Measurements from ENCODE around the gene MAGEE1. TPM values are rescaled to one million over a fixed set of nuclear protein-coding genes. Genes with fewer than 3 reads are reported as not detected.

Gene MAGEE1
- total and polyA plus RNA-seq, 2 experiments from 2014 or later, result 0.52 to 1.7 TPM

GRCh38 chrX:76434103-76434741, 6.7 kb downstream of the MAGEE1 start:
- H3K9me2 ChIP-seq (replicated peaks; ENCODE audit: insufficient read depth), result no peaks in the 10 kb centered on the region
- no peak overlapping the region for H3K4me3 ChIP-seq
- TF ChIP-seq EZH2phosphoT487 (IDR thresholded peaks at IDR 0.05; ENCODE audit: low read depth, severe bottlenecking, unreplicated experiment) (no peak), EZH2 (IDR thresholded peaks at IDR 0.05; ENCODE audit: borderline replicate concordance) (no peak)
- TF ChIP-seq, protein P1, sequence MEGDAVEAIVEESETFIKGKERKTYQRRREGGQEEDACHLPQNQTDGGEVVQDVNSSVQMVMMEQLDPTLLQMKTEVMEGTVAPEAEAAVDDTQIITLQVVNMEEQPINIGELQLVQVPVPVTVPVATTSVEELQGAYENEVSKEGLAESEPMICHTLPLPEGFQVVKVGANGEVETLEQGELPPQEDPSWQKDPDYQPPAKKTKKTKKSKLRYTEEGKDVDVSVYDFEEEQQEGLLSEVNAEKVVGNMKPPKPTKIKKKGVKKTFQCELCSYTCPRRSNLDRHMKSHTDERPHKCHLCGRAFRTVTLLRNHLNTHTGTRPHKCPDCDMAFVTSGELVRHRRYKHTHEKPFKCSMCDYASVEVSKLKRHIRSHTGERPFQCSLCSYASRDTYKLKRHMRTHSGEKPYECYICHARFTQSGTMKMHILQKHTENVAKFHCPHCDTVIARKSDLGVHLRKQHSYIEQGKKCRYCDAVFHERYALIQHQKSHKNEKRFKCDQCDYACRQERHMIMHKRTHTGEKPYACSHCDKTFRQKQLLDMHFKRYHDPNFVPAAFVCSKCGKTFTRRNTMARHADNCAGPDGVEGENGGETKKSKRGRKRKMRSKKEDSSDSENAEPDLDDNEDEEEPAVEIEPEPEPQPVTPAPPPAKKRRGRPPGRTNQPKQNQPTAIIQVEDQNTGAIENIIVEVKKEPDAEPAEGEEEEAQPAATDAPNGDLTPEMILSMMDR (IDR thresholded peaks at IDR 0.05; ENCODE audit: poor library complexity), result no peak
- WGBS (ENCODE audit: low lambda C conversion rate, missing lambda C conversion rate), result 76% methylated on average over 3 of the region's 3 CpGs
- DNase-seq (ENCODE audit: low spot score), result no peak
- no peaks in the 10 kb centered on the region for H3K4me1 ChIP-seq (ENCODE audit: insufficient read depth)
- no peaks in the 10 kb centered on the region for H3K36me3 ChIP-seq (replicated peaks; ENCODE audit: insufficient read depth, low read depth)
- no peak overlapping the region for H3K4me2 ChIP-seq
- H3K27me3 ChIP-seq, result no peaks in the 10 kb centered on the region
- no peak overlapping the region for H3K27ac ChIP-seq
- no peak overlapping the region for H2AFZ ChIP-seq
- H3K9me3 ChIP-seq (ENCODE audit: low read depth), result no peaks in the 10 kb centered on the region
- H3K79me2 ChIP-seq, result no peaks in the 10 kb centered on the region
- no peaks in the 10 kb centered on the region for H4K20me1 ChIP-seq (ENCODE audit: insufficient read depth, poor library complexity, severe bottlenecking)

DNA sequence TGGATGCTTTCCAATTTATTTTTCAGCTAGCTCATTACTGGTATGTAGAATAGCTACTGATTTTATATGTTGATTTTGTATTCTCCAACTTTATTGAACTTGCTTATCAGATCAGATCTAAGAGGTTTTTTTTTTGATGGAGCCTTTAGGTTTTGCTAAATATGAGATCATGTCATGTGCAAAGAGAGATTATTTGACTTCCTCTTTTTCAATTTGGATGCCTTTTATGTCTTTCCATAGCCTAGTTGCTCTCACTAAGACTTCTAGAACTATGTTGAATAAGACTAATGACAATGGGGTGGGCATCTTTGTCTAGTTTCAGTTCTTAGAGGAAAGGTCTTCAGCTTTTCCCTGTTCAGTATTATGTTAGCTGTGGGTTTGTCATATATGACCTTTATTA, 11.7 kb downstream of the MAGEE1 start:
- no peak overlapping the region for H3K27ac ChIP-seq
- H3K27me3 ChIP-seq, result no peaks in the 10 kb centered on the region
- H3K9me2 ChIP-seq (replicated peaks; ENCODE audit: insufficient read depth), result no peaks in the 10 kb centered on the region
- H4K20me1 ChIP-seq (ENCODE audit: insufficient read depth, poor library complexity, severe bottlenecking), result no peaks in the 10 kb centered on the region
- no peak for TF ChIP-seq EZH2phosphoT487 (IDR thresholded peaks at IDR 0.05; ENCODE audit: low read depth, severe bottlenecking, unreplicated experiment)
- TF ChIP-seq, protein P1 (IDR thresholded peaks at IDR 0.05; ENCODE audit: poor library complexity), result no peak
- no peak overlapping the region for H2AFZ ChIP-seq
- no peaks in the 10 kb centered on the region for H3K4me1 ChIP-seq (ENCODE audit: insufficient read depth)
- H3K36me3 ChIP-seq (replicated peaks; ENCODE audit: insufficient read depth, low read depth), result no peaks in the 10 kb centered on the region
- no peaks in the 10 kb centered on the region for H3K9me3 ChIP-seq (ENCODE audit: low read depth)
- no peaks in the 10 kb centered on the region for H3K79me2 ChIP-seq
- DNase-seq (ENCODE audit: low spot score), result no peak
- no peak overlapping the region for H3K4me2 ChIP-seq
- no peak overlapping the region for H3K4me3 ChIP-seq

GRCh38 chrX:76453737-76454406, 26.4 kb downstream of the MAGEE1 start:
- Histone ChIP-seq H3K9me3 (ENCODE audit: low read depth) (no peaks in the 10 kb centered on the region), H3K27me3 (no peaks in the 10 kb centered on the region), H3K27ac (no peak overlapping the region), H3K79me2 (no peaks in the 10 kb centered on the region), H3K36me3 (replicated peaks; ENCODE audit: insufficient read depth, low read depth) (no peaks in the 10 kb centered on the region), H3K9me2 (replicated peaks; ENCODE audit: insufficient read depth) (no peaks in the 10 kb centered on the region), H4K20me1 (ENCODE audit: insufficient read depth, poor library complexity, severe bottlenecking) (no peaks in the 10 kb centered on the region), H3K4me3 (no peak overlapping the region), H3K4me2 (no peak overlapping the region), H2AFZ (no peak overlapping the region), H3K4me1 (ENCODE audit: insufficient read depth) (no peaks in the 10 kb centered on the region)
- DNase-seq (ENCODE audit: low spot score), result no peak
- TF ChIP-seq EZH2 (IDR thresholded peaks at IDR 0.05; ENCODE audit: borderline replicate concordance), result no peak
- no peak for TF ChIP-seq EZH2phosphoT487 (IDR thresholded peaks at IDR 0.05; ENCODE audit: low read depth, severe bottlenecking, unreplicated experiment)
- TF ChIP-seq, protein P1 (IDR thresholded peaks at IDR 0.05; ENCODE audit: poor library complexity), result no peak
- WGBS (ENCODE audit: low lambda C conversion rate, missing lambda C conversion rate), result 57% methylated on average over 2 of the region's 2 CpGs
